ENCODE data around the gene DARS2.
A peak's percentile ranks its signal among the peaks of the same experiment; 100 is the strongest.

DNA sequence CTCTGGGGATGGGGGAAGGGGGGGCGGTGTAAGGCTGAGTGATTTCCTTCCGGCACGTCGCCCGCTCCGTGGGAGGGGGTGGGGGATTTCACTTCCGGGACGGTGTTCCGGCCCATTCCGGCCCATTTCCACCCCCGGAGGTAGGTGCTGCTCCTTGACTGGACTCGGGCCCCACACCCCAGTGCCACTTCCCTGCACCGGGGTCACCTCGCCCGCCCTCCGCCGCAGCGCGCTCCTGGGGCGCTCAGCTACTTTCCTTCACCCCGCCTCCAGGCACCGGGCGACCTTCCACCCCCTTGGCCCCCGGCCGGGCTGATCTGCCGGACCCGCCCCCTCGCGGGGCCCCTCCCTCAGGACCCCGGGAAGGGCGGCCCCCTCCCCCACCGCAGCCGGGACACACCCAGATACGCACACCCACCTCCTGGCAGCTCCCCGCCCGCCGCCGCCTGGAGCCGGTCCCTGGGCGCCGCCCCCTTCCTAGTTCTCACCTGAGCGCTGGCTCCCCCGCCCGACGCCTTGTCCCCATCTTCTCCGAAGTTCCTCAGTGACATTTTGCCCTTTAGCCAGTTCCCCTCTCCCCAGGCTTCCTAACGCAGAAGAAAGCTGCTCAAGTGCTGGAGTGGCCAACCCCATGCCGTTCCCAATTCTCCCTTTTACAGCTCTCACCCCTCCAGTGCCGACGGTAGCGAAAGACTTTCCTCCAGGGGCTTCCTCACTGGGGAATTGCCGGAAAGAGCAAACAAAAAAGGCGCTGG lies 44.0 kb downstream of the DARS2 start, which contains the start of gene ZBTB37:
- TF ChIP-seq POLR2A (IDR thresholded peaks at IDR 0.05) = peak; percentile 54
- TF ChIP-seq, protein P1, sequence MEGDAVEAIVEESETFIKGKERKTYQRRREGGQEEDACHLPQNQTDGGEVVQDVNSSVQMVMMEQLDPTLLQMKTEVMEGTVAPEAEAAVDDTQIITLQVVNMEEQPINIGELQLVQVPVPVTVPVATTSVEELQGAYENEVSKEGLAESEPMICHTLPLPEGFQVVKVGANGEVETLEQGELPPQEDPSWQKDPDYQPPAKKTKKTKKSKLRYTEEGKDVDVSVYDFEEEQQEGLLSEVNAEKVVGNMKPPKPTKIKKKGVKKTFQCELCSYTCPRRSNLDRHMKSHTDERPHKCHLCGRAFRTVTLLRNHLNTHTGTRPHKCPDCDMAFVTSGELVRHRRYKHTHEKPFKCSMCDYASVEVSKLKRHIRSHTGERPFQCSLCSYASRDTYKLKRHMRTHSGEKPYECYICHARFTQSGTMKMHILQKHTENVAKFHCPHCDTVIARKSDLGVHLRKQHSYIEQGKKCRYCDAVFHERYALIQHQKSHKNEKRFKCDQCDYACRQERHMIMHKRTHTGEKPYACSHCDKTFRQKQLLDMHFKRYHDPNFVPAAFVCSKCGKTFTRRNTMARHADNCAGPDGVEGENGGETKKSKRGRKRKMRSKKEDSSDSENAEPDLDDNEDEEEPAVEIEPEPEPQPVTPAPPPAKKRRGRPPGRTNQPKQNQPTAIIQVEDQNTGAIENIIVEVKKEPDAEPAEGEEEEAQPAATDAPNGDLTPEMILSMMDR (IDR thresholded peaks at IDR 0.05) = no peak
